Measurements from ENCODE around the gene QSER1.

DNA sequence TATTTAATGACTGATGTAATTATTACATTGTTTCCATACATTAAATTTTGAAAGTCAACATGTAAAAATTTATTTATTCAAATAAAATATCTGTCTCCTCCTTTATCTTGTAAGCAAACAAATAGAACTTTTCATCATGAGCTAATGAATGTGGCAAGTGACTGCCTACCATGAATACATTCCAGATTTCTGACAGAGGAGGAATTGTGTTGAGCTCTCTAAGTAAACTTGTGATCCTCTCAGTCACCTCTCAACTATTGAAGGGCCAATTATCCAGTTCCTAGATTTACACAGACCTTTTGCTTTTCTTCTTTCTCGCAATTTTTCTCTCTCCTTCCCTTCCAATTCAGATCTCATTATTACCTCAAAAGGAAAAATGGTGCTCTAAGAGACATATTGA, 41.4 kb upstream of the QSER1 start:
- TF ChIP-seq ZZZ3 (IDR thresholded peaks at IDR 0.05; ENCODE audit: control insufficient read depth, insufficient read length, low read depth) (no peak), JUND (IDR thresholded peaks at IDR 0.05; ENCODE audit: low read depth, low read length) (no peak), CTCF (IDR thresholded peaks at IDR 0.05 in 2 of 3, conservative IDR thresholded peaks at IDR 0.05 in 1 of 3; ENCODE audit: control insufficient read depth in 2 of 3, extremely low read depth in 1 of 3, insufficient read depth in 1 of 3, low read depth in 3 of 3, low read length in 3 of 3) (no peak), ASH2L (IDR thresholded peaks at IDR 0.05; ENCODE audit: borderline replicate concordance, low read depth) (no peak), TCF12 (IDR thresholded peaks at IDR 0.05; ENCODE audit: low read depth, low read length) (no peak), CREM (IDR thresholded peaks at IDR 0.05; ENCODE audit: low read depth) (no peak)
- TF ChIP-seq, protein P1, sequence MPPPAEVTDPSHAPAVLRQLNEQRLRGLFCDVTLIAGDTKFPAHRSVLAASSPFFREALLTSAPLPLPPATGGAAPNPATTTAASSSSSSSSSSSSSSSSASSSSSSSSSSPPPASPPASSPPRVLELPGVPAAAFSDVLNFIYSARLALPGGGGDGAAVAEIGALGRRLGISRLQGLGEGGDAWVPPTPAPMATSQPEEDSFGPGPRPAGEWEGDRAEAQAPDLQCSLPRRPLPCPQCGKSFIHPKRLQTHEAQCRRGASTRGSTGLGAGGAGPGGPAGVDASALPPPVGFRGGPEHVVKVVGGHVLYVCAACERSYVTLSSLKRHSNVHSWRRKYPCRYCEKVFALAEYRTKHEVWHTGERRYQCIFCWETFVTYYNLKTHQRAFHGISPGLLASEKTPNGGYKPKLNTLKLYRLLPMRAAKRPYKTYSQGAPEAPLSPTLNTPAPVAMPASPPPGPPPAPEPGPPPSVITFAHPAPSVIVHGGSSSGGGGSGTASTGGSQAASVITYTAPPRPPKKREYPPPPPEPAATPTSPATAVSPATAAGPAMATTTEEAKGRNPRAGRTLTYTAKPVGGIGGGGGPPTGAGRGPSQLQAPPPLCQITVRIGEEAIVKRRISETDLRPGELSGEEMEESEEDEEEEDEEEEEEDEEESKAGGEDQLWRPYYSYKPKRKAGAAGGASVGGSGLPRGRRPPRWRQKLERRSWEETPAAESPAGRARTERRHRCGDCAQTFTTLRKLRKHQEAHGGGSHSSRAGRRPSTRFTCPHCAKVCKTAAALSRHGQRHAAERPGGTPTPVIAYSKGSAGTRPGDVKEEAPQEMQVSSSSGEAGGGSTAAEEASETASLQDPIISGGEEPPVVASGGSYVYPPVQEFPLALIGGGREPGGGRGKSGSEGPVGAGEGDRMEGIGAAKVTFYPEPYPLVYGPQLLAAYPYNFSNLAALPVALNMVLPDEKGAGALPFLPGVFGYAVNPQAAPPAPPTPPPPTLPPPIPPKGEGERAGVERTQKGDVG (CRISPR knock-in tag; IDR thresholded peaks at IDR 0.05): no peak

All from GM12878 (cell line).